NK-92 (cell line): ENCODE data around the gene CDNF.

Experiments
- DNase-seq: peaks from one replicate; lab custom pipeline; 2025; ENCODE audit not compliant: unreplicated experiment; lab: John Stamatoyannopoulos, UW

The CDNF gene

GRCh38 chr10:14800397-14800796, 37.4 kb downstream of the CDNF start:
- no peak for DNase-seq

GRCh38 chr10:14798636-14799035, 39.2 kb downstream of the CDNF start:
- no peak for DNase-seq

- no peak for DNase-seq
Observed at GRCh38 chr10:14787938-14788337, 49.9 kb downstream of the CDNF start.

GRCh38 chr10:14784459-14785055, 53.3 kb downstream of the CDNF start:
- no peak for DNase-seq

GRCh38 chr10:14782691-14783363, 55.0 kb downstream of the CDNF start:
- DNase-seq = no peak

- no peak for DNase-seq
Observed at GRCh38 chr10:14781763-14782162, 56.1 kb downstream of the CDNF start.

GRCh38 chr10:14779001-14779651, 58.7 kb downstream of the CDNF start:
- no peak for DNase-seq

- DNase-seq = no peak
Observed at GRCh38 chr10:14776546-14776945, 61.3 kb downstream of the CDNF start.

GRCh38 chr10:14775656-14776055, 62.2 kb downstream of the CDNF start:
- no peak for DNase-seq

GRCh38 chr10:14774797-14775196, 63.0 kb downstream of the CDNF start, which contains the start of gene FAM107B:
Gene FAM107B, minus strand, starts transcription at chr10:14774897. Its CDS starts 234 bp downstream, at chr10:14774663.
- no peak for DNase-seq

GRCh38 chr10:14774214-14774580, 63.6 kb downstream of the CDNF start:
- DNase-seq = no peak

GRCh38 chr10:14773551-14774213, 64.2 kb downstream of the CDNF start:
- no peak for DNase-seq

- DNase-seq = no peak
Observed at GRCh38 chr10:14772399-14772798, 65.4 kb downstream of the CDNF start.

GRCh38 chr10:14770927-14771326, 66.9 kb downstream of the CDNF start:
- no peak for DNase-seq
